Effector CD4-positive, alpha-beta T cell (primary cell): ENCODE data around the gene LGALSL.

Experiments
- DNase-seq: peaks from one replicate; pipeline ENCODE4 v3.0.0-alpha.2; 2020

LGALSL gene

GRCh38 chr2:64474121-64474571 lies 20.2 kb downstream of the LGALSL start:
- no peak for DNase-seq

DNA sequence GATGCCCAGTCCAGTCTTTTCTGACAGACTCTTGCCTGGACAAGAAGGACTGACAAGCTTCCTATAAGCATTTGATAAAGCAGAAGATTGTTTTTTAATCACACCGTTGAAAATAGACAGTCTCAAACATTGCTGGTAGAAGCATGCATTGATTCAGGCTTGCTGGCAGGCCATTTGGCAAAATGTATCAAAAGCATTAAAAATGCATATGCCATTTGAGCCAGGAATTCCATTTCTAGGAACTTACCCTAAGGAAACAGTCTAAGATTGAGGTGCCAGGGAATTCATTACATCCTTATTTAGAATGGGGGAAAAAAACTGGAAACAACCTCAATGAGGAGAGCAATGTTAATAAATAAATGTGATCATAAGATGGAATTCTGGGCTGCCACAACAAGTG lies 20.7 kb downstream of the LGALSL start:
- DNase-seq: no peak

GRCh38 chr2:64477037-64477436 lies 23.1 kb downstream of the LGALSL start:
- no peak for DNase-seq

- no peak for DNase-seq
These were observed 24.0 kb downstream of the LGALSL start for GRCh38 chr2:64477979-64478378.

DNA sequence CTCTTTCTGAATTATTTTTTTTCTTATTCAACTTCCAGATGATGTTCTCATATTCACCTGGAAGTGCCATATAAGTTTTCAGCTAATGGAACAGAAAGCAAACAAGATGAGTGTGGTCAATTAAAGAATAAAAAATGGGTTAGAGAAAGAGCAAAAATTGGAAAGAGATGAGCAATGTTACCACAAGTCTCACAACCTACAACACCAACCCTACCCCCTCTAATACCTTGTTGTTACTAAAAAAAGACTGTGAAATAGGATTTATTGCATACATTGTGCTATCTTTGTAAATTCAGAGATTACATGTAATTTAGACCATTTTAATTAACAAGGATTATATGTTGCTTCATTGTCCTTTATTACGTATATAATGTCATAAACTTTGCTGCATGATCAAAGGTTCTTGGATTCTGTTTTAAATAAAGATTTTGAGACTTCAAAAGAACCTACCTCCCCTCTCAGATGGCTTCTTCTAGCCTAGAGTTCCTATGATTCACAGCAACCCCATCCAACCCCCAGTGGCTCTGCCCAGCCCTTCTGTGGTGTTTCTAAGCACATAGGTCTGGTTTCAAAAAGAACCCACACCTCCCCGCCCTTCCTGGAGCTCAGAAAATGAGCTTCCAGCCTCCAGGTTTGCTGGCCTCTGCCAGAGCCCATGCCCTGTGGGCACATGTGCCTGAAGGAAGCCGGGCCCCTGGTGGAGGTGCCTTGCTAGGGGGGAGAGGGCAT lies 24.7 kb downstream of the LGALSL start:
- DNase-seq: no peak

DNA sequence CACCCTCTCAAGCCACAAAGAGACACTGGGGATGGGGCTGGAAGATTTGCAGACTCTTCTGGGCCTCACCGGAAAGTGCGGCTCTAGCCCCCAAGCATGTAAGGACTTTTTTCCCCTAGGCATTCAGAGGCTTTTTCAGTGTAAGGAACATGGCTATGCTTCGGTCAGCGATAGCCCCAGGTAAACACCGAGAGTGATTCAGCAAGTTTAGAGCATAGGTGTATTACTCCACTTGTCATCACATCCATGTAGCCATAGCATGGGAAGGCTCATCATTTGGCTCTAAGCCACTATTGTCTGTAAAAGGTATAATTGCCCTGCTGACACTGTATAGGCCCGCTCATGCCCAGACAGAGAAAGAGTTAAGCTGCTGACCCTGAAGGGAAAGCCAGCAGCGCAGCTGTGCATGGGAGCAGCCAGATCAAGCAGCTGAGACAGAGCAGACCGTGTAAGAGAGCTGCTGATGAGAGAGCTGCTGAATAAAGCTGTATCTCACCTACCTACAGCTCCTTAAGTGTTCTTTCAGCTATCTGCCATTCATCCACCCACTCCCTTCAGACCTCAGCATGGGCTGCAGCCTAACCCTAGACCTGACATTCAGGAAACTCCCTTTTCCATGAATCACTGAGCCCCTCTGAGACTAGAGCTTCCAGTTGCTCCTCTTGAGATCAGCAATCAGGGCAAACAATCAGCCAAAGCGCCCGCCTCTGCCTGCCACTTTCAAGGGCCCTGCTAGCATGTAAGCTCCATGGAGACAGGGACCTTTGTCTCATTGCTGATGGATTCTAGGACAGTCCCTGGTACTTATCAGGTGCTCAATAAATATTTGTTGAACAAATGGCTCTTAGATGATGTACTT lies 25.5 kb downstream of the LGALSL start:
- no peak for DNase-seq

DNA sequence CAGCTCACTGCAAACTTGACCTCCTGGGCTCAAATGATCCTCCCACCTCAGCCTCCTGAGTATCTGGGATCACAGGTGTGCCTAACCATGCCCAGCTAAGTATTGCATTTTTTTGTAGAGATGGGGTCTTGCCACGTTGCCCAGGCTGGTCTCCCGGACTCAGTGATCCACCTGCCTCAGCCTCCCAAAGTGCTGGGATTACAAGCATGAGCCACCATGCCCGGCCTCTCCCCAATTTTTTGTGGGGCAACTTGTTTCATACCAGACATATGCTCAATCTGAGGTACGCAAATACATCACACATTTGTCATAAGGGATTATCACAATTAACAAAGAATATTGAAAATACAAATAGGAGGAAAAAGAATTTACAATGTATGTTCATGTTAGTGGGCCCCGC lies 27.7 kb downstream of the LGALSL start:
- DNase-seq: no peak

GRCh38 chr2:64482243-64482642 lies 28.3 kb downstream of the LGALSL start:
- no peak for DNase-seq

DNA sequence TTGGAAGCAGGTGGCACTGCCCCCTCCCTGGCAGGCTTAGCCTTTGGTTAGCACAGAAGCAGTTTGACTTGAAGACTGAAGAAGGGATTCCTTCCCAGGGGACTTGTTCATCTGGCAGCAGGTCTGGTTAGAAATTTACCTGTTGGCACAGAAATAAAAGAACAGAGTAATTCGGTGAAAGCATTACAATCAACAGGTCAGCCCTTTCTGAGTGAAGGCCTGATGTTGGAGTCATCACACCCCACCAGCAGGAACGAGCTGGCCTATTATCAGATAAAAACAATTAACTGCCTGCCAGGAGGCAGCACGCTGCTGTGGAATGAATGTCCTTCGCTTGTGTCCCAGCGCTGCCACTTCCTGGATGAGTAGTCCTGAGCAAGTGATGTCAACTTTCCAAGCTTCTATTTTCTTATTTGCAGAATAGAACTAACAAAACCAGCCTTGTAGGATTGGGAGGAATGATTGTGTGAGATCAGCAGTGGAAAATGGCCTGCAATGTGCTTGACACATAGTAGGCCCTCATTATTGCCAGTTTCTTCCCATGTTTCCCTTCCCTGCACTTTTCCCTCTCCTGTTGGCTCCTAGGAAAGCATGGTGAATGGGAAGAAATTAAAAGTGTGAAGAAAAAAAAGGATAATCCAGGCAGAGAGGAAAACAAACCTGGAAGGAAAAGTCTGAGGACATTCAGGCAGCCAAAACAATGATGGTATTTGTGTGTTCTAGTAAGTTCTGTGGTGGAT lies 29.0 kb downstream of the LGALSL start:
- DNase-seq: no peak

DNA sequence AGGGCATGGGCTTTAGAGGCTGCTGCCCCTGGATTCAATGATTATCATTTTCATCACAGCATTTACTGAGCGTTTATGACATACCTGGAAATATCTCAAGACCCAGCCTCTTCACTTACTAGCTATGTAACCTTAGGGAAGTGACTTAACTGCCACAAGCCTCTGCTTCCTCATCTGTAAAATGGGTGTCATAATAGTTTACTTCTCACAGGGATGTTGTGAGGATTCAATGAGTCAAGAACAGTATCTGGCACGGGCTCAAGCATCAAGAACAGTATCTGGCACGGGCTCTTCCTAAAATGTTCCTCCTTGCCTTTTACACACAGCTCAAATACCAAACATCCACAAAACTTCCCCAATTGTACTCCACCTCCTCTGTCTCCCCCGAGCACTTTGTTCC lies 31.4 kb downstream of the LGALSL start:
- DNase-seq: no peak

DNA sequence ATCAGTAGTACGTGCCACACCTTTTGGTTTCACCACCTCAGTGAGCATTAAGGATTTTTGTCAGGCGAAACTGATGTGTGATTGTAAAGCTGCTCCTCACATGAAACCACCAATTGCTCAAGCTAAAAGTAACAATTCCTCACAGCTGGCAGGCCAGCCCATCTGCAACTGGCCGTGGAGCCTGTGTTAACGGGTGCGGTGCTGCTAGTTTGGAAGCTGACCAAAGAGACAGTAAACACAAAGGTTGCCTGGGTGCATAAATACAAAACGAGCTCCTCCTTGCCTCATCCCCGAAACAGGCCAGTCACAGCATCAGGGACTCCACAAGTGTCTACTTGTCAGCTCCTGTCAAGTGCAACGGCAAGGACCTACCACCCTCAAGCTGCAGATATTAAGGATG lies 32.0 kb downstream of the LGALSL start:
- DNase-seq: no peak

DNA sequence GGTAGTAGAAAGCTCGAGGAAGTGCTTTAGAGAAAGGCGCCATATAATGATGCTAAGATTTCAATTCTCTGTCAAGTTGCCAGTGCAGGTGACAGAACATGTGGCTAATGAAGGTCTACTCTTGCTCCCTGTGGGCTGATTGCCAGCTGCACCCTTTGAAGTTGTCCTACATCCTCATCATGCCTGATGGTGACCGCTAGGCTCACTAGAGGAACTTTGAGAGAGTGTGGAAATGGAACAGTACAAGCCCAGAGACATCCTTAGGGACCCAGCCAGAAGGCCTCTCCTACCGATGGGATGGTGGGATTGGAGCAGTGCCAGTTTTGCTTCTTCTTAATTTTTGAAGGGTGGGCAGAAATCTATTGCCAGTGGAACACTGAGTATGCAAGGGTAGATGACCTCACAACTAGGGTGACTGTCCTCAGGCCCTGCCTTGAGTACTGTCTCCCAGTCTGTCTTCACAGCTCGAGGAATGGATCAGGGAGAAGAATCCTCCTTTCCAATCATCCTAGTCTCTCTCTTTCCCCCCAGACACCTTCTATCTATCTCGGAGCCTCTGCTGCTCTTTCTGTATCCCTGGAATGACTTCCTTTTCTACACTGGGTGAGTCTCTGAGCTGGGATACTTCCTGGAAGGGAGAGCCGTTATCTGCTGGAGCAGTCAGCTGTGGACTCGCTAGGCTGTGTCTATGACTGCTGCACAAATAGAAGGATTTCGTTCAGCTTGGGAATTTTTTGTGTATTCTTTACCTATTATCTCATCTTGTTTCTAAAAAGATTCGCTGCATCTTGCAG lies 33.5 kb downstream of the LGALSL start:
- DNase-seq: no peak

- DNase-seq: peak; percentile 72
These were observed 34.4 kb downstream of the LGALSL start for GRCh38 chr2:64488050-64488974.

- no peak for DNase-seq
These were observed 35.3 kb downstream of the LGALSL start for GRCh38 chr2:64489081-64489751.

GRCh38 chr2:64491426-64491825 lies 37.5 kb downstream of the LGALSL start:
- no peak for DNase-seq

DNA sequence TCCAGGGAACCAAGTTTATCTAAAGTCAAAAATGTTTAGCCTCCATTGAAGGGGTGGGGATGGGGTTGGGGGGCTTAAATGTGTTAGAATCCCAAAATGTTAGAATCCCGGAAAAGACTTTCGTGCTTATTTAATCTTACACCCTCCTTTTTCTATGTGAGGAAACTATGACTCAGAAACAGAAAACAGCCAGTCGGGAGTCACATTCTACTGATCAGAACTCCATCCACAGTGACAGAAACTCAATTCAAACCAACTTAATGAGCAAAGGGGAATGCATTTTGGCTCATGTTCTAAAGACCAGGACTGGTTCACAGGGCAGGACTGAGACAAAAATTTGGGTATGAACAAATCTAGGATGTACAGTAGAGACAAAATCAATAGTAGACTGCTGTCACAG lies 38.3 kb downstream of the LGALSL start:
- no peak for DNase-seq

DNA sequence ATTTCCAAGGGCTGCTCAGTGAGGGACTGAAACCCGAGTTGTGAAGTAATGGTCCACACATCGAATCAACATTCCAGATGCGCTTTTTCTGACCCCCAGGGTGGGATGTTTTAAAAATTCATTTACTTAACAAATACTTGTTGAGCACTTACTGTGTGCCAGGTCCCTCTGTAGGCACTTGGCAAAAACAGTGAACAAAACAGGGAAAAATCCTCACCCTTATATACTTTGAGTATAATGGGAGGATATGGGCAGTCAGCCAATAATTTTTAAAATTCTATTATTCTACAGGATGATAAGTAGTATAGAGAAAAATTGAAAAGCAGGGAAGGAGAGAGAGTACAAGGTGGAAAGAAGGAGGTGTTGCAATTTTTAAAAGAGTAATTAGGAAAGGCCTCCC lies 38.9 kb downstream of the LGALSL start:
- DNase-seq: no peak

DNA sequence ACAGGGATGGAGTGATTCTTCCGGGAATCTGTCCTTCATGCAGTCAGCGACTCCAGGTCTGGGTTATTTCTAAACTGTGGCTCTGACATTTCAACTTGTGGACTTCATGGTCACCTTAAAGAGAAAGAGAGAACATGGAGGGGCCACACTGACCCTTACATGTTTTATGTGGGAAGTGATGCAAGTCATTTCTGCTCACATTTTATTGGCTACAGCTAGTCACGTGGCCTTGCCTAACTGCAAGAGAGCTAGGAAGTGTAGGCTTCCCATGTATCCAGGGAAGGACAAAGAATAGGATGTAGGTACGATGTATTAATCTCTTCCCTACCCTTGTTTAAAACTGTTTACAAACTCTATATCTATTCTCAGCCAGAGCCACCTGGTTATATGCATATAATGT lies 39.8 kb downstream of the LGALSL start:
- no peak for DNase-seq

- DNase-seq: no peak
These were observed 44.5 kb downstream of the LGALSL start for GRCh38 chr2:64498438-64498837.

GRCh38 chr2:64500549-64500948 lies 46.6 kb downstream of the LGALSL start:
- DNase-seq: no peak

DNA sequence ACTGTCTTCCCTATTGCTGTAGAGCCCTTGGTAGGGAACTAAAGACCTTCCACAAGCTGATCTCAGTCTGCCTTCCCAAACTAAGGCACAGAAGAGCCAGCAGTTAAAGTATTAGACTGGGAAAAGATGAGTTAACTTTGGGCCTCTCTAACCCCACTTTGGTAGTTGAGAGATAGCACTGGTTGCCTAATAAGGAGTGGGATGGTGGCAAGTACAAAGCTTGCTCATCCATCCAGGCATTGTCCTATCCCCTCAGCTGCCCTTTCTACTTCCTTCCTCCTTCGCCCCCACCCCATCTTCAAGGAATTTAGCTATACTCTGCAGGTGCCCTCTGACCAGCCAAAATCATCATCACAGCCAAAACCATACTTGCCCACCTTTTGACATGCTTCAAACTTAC lies 48.0 kb downstream of the LGALSL start:
- DNase-seq: no peak
